Stimulated activated CD8-positive, alpha-beta memory T cell treated with anti-CD3 and anti-CD28 coated beads, Interleukin-15, amount 100 ng/mL, for 1 hour (primary cell): Measurements from ENCODE around the gene PTPRE.

Source experiments
- DNase-seq: peaks from one replicate; pipeline ENCODE4 v3.0.0-alpha.2; 2020; ENCODE audit warnings: low read depth

Gene PTPRE

DNA sequence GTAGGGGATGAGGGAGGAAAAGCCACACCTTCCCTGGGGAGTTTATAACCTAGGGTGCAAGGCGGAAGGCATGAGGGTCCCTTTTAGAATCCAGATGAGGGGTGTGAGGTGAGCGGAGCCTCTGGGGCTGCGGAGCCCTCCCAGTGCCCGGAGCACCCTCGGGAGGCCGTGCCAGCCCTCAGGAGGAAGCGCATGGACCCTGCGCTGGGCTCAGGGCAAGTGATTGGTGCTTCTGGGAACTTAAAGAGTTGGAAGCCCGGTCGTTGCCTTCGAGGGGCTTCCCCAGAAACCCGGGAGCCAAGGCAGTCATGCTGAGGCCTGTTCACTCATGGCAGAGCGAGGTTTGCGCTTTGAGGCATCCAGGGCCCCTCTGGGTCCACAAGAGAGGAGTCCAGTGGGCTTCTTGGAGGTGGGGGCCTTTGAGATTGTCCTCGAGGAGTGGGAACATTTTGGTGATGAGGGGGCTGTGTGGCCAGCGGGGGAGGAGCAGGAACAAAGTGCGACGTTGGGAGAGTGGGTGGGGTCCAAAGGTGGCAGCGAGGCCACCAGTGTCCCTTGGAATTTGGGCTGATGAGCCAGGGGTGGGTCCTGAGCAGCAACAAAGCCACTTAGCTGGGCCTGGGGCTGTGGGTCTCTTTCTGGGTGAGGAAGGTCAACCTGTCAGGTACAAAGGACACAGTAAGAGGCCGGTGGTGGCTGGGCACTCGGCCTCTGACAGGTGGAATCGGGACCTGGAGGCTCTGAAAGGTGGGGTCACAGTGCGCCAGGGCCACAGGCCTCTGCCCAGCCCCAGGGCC is 139.5 kb downstream of the PTPRE start:
- DNase-seq = no peak

DNA sequence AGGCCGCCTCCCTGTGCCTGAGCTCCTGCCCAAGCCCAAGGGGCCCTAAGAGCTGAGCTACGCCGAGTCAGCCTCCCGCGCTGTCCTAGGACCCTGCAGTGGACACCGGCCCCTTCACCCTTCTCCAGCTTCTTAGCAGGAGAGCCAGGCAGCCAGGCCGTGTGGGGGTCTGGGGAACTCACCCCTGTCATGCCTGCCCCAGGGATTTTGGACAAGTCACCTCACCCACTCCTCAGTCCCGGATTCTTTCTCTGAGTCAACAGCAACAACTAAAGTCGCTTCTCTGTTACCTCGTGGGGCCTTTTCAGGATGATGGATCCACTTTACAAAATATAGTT is 140.0 kb downstream of the PTPRE start:
- DNase-seq = no peak

GRCh38 chr10:128047351-128047750 is 140.4 kb downstream of the PTPRE start:
- DNase-seq = peak; percentile 66

DNA sequence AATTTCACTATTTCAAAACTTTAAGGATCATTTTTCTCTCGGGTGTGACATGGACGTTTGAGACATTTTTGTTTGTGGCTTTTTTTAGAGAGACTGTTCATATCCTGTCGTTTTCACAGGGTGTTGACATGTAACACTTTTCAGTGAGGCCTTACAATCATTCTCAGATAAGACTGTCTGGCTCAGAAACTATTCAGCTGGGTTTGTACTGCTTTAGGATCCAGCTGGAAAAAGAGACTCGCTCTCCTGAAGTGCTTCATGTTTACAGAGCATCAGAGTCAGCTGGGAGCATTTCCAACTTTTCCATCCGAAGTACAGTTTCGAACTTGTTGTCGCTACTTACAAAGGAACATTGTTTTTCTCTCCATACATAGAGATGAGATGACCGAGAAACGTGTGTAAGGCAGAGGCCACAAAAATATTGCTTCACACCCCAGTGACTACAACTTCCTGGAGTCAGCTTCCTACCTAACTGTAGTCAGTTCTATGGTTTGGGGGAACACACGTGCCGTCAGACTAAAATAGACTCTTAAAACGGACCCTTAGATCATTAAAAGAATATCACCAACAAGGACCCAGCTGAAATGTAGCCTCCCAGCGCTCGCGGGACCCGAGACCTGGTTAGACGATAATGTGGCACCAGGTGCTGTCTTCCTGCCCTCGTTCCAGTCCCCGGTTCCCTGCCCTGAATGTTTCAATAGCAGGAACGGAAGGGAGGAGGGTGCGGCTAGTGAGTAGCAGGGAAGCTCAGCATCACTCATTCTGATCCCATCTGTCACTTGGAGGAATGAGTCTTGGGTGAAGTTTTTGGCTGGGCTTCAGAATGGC is 141.3 kb downstream of the PTPRE start:
- DNase-seq = no peak

- DNase-seq = no peak
These were observed 141.9 kb downstream of the PTPRE start for GRCh38 chr10:128048819-128049210.

DNA sequence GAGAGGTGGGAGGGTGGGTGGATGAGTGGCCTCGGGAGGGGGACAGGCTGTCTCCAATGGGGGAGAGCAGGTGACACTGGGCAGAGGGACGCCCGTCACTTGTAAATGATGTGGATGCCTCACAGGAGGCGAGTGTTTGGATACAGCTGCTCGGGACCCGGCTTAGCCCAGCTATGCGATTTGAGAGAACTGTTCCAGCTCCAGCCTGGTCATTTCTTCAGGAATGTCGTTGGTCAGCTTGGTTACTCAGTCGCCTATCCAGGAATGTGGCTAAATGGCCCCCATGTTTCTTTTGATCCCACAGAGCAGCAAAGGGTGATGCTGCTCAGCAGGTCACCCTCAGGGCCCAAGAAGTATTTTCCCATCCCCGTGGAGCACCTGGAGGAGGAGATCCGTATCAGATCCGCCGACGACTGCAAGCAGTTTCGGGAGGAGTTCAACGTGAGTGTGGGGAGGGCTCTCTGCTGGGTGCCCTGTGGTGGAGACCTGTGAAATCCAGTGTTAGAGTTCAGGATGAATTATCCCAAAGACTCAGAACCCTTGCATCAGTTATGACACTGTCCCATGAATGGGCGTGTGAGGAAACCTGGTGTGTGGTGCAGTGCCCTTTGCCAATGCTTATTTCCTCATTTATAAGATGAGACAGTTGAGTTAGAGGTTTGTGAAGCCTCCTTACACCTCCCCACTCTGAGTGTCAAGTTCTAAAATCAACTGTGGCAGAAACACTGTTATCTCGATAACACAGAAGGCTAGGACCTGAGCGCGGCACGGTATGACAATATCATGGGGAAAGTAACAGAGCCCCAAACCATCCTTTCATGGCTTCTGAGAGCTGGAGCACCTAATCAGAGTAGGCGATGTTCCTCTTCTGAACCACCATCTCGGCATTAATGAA is 142.6 kb downstream of the PTPRE start:
- no peak for DNase-seq

DNA sequence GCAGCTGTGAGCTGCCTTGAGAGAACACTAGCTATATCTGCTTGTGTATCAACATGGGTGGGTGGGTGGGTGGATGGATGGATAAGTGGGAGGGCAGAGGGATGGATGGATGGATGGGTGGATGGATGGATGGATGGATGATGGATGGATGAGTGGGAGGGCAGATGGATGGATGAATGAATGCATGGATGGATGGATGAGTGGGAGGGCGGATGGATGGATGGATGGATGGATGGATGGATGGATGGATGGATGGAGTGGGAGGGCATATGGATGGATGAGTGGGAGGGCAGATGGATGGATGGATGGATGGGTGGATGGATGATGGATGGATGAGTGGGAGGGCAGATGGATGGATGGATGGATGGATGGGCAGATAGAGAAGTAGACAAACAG is 143.2 kb downstream of the PTPRE start:
- no peak for DNase-seq

- no peak for DNase-seq
These were observed 144.0 kb downstream of the PTPRE start for GRCh38 chr10:128050936-128051335.

DNA sequence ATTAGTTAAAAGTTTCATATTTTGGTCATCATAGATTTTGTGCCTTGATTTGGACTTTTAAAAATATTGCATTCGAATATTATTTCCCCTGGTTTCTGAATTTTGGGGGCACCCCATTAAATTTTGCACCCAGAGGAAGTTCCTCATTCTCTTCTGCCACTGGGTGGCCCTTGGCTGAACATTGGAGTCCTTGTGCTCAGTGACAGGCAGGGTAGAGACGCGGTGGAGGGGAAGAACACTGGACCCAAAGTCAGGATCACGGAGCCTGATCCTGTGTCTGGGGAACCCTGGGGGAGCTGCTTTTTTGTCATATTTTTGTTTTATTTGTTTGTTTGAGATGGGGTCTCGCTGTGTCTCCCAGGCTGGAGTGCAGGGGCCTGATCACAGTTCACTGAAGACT is 144.6 kb downstream of the PTPRE start:
- DNase-seq = no peak

- DNase-seq = no peak
These were observed 145.8 kb downstream of the PTPRE start for GRCh38 chr10:128052696-128053095.

DNA sequence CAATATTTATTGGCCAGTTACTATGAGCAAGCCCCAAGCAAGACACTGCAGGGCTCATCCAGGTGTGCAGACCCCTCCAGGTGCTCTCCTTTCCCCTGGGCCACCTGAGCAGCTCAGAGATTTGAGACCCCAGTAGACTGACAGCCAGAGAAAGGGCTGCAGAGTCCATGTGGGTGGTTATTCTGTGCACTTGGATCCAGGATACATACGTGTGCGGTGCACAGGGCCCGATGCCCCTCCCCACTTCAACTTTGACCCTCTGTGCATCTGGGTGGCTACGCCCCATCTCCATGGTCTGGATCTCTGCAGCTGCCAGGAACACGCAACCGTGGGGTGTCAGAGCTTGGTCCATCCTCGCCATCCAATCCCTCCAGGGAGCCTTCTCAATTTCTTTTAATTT is 146.5 kb downstream of the PTPRE start:
- DNase-seq = no peak

DNA sequence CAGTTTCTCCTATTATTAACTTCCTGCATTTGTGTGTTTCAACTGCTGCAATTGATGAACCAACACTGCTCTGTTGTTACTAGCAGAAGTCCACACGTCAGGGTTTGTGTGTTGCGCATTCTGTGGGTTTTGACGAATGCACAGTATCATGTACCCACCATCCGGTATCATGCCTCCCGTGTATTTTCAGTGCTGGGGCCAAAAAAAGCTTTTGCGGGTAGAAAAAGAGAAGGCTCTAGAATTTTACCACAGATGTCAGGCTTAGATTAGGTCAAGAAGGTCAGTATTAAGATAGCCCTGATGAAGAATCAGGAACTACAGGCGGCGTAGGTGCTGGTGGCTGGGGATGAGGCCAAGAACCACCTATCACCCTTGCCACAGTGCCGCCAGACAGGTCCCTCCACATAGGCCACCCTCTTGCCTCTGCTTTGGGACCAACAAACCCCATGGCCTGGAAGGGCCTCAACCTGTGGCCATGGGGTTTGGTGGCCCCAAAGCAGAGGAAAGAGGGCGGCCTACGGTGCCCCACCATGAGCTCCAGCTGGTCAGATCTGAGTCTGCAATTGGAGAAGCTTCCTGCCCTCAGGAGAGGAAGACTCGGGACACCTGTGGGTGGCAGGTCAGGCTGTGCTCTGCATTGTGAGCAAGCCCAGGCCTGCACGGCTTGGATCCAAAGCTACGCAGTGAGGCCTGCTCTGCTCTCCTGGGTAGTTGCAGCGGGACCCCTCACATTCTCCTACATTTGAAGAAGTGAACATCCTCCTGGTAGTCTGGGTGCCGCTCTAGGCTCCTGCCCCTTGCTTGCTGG is 147.5 kb downstream of the PTPRE start:
- no peak for DNase-seq

DNA sequence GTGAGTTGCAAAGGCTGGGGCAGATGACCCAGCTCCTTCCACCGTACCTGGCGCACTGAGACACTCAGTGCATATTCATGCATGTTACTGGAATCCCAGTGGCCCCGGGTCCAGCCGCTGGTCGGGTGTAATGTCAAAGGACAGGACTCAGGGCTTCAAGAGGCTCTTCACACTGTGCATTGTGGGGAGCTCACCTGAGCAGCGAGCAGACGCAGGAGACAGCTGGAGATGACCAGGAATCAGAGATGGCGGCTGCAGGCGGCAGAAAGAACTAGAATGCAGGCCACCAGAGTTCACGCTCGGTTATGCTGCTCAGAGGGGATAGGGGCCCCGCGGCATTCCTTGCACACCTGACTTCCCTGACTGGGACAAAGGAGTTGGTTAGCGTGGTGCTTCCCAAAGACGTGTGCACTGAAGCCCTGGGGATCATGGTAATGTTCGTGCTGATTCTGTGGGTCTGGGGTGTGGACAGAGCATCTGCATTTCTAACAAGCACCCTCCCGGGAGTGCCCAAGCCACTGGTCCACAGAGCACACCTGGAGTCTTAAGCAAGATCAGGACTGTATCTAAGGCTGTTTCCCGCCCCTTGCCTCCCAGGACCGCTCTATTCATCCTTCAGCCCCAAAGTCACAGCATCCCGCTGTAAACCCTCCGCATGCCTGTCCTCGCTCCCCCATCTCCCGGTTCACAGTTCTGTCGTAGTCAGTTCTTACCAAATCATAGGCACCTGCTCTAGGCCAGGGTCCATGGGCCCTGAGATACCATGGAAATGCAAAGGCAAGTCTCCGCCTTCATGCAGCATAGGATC is 148.4 kb downstream of the PTPRE start:
- DNase-seq = no peak

DNA sequence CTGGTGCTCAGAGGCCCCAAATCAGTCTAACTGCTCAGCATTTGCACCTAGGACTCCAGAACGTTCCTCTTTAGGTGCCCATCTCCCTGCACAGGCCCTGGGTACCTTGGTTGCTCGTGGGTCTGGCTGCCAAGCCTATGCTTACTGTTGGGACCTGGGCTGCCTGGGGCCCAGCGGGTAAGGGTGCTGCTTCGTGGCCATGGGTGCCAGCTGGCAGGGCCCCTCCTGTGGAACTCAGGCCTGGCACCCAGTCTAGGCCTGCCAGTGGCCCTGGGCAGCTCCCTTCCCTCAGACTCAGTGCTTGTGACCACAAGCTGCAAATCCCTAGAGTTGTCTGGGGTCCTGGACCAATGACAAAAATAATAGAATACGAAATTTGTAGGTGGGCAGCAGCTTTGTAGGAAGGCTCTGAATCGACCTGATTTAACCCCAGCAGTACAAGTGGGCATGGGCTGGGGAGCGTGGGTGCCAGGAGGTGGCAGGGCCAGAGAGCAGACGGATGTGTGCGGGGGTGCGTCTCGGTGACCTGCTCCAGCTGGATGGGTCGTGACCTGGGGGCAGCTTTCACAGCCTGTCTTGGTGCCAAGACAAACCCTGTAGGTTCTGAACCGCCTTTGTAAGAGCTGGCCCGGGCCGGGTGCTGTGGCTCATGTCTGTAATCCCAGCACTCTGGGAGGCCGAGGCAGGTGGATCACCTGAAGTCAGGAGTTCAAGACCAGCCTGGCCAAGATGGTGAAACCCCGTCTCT is 149.6 kb downstream of the PTPRE start:
- DNase-seq = no peak

DNA sequence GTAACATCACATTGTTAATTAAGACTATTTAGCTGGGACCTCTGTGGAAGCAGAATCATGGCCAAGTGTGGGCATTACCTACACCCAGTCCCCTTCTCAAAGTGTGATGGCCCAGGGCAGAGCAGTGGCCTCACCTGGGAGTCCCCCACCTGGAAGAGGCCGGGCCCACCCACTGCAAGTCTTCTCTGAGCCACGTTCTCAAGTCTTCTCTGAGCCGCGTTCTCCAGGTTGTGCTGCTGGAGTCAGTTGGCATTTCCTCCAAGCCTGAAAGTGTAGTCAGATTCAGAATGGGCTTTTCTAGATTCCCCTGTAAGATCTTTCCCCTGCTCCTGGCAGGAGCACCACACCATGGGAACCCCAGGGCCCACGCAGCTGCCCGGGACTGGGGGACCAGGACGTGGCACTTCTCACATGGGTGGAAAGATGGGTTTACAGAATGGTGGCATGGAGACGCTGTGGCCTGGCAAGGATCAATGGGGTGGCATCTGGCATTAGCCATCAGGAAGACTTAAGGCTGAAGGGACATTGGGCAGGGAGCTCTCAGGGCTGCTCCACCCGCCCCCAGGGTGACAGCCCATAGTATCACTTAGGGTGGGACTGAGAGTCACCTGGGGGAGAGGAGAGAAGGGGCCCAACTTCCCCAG is 151.3 kb downstream of the PTPRE start:
- DNase-seq = no peak

- no peak for DNase-seq
These were observed 151.8 kb downstream of the PTPRE start for GRCh38 chr10:128058750-128059134.

GRCh38 chr10:128059266-128059981 is 152.5 kb downstream of the PTPRE start:
- DNase-seq = no peak

DNA sequence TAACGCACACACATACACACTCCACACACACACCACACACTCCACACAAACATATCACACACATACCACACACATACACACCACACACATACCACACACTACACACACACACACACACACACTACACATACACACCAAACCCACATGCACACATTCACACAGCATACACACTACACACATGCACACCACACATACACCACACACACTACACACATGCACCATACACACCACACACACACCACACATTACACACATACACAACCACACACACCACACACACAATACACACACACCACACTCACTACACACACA is 153.0 kb downstream of the PTPRE start:
- DNase-seq = no peak
